Measurements from ENCODE around the gene SLC40A1. TPM values are rescaled to one million over a fixed set of nuclear protein-coding genes. Genes with fewer than 3 reads are reported as not detected.

The SLC40A1 gene
- total RNA-seq, 4 donors from 2014 or later = 5.4 to 34.1 (median 19.1) TPM

DNA sequence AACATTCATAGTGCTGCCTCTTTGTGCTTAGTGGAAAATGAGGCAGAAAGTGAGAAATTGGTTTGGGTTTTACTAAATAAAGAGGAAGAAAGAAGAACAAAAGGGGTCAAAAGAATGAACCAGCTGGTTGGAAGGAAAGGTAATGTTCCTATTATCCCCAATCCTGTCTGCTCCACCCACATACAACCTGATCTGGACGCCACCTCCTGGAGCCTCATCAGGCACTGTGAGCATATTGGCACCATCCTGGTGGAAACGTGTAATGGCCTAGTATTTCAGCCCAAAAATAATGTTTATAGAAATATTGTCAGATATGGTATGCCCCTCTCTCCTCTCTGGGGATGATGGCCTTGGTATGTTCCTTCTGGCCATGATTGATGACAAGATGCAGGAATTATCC is 45.0 kb upstream of the SLC40A1 start:
- no peaks in the 10 kb centered on the region for H3K36me3 ChIP-seq
- peaks cover 0 to 10% (median 4%) of the 10 kb centered on the region in 3 donors for H3K4me1 ChIP-seq
- no peak overlapping the region for H3K4me3 ChIP-seq
- no peak for TF ChIP-seq POLR2A (IDR thresholded peaks at IDR 0.05)
- TF ChIP-seq, protein P1, sequence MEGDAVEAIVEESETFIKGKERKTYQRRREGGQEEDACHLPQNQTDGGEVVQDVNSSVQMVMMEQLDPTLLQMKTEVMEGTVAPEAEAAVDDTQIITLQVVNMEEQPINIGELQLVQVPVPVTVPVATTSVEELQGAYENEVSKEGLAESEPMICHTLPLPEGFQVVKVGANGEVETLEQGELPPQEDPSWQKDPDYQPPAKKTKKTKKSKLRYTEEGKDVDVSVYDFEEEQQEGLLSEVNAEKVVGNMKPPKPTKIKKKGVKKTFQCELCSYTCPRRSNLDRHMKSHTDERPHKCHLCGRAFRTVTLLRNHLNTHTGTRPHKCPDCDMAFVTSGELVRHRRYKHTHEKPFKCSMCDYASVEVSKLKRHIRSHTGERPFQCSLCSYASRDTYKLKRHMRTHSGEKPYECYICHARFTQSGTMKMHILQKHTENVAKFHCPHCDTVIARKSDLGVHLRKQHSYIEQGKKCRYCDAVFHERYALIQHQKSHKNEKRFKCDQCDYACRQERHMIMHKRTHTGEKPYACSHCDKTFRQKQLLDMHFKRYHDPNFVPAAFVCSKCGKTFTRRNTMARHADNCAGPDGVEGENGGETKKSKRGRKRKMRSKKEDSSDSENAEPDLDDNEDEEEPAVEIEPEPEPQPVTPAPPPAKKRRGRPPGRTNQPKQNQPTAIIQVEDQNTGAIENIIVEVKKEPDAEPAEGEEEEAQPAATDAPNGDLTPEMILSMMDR (IDR thresholded peaks at IDR 0.05) = no peak
- H3K9me3 ChIP-seq = no peaks in the 10 kb centered on the region
- WGBS, 2 donors = 83 to 95% methylated on average over 2 of the region's 2 CpGs
- H3K27me3 ChIP-seq = no peaks in the 10 kb centered on the region
- DNase-seq = no peak
- no peak overlapping the region for H3K27ac ChIP-seq
- intact Hi-C loops (cut with DNase I) = no loop called here

DNA sequence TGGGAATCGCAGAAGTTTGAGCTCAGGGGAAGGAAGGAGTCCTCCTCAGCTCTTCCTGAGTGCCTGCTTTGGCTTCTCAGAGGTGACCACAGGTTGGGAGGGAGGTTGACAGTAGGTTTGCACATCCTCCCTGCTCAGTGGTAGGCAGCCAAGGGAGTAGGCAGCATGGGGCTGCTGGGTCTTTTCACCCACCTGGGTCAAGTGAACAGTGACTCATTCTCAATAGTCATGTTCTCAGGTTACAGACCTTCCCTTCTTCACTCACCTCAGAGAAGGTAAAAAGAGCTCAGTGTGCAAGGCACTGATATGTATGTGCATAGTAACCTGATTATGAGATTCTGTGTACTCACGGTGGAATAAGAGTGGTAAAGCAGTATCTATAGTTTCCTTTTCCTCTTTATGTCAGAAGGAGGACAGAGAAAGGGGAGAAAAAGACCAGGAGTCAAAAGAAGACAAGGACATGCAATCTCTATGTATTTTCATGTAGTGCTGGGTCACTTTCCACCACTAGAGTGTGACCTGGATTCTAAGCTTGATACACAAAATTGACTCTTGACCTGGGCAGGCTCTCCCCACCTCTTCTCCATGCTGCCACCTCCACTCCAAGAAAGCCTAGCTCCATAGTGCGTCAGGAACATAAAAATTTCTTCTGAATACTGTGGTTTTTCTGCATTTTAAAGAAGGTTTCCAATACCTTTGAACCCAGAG is 44.2 kb upstream of the SLC40A1 start:
- 67 to 72% methylated on average over 3 of the region's 3 CpGs for WGBS, 2 donors
- Histone ChIP-seq H3K27me3 (no peaks in the 10 kb centered on the region), H3K4me1 (peaks cover 0 to 10% (median 4%) of the 10 kb centered on the region in 3 donors), H3K4me3 (no peak overlapping the region), H3K27ac (no peak overlapping the region), H3K9me3 (no peaks in the 10 kb centered on the region), H3K36me3 (no peaks in the 10 kb centered on the region)
- intact Hi-C loops (cut with DNase I) = no loop called here
- no peak for TF ChIP-seq POLR2A (IDR thresholded peaks at IDR 0.05)
- TF ChIP-seq, protein P1 (IDR thresholded peaks at IDR 0.05) = no peak
- DNase-seq = no peak

DNA sequence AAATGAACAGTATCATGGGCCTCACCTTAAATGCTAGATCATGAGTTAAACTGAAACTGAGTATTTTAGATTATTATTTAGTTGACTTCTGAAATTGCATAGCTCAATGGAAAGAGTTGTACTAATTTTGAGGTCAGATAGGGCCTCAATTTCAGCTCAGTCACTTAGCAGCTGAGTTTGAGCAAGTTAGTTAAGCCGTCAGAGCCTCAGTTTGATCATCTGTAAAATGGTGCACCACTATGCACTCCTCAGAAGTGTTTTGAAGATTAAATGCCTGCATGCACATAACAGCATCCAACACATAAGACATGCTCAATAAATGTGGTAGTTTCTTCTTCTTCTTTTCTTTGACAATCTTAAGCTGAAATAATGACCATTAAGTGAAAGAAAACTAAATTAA is 42.5 kb upstream of the SLC40A1 start:
- H3K36me3 ChIP-seq = no peaks in the 10 kb centered on the region
- TF ChIP-seq, protein P1 (IDR thresholded peaks at IDR 0.05) = no peak
- no peak for TF ChIP-seq POLR2A (IDR thresholded peaks at IDR 0.05)

GRCh38 chr2:189621781-189622180 is 41.2 kb upstream of the SLC40A1 start:
- Histone ChIP-seq H3K27me3 (no peaks in the 10 kb centered on the region), H3K27ac (no peak overlapping the region), H3K36me3 (no peaks in the 10 kb centered on the region), H3K4me1 (no peaks in the 10 kb centered on the region), H3K4me3 (no peak overlapping the region), H3K9me3 (no peaks in the 10 kb centered on the region)
- intact Hi-C loops (cut with DNase I) = no loop called here
- TF ChIP-seq, protein P1 (IDR thresholded peaks at IDR 0.05) = no peak
- TF ChIP-seq POLR2A (IDR thresholded peaks at IDR 0.05) = no peak
- DNase-seq = no peak

More for the DNA sequence above, 42.5 kb upstream of the SLC40A1 start:
- H3K4me1 ChIP-seq = no peaks in the 10 kb centered on the region
- H3K9me3 ChIP-seq = no peaks in the 10 kb centered on the region
- H3K27me3 ChIP-seq = no peaks in the 10 kb centered on the region
- no peak for DNase-seq
- H3K4me3 ChIP-seq = no peak overlapping the region
- WGBS, 2 donors = 85% methylated on average over 1 of the region's 1 CpG
- intact Hi-C loops (cut with DNase I) = no loop called here
- no peak overlapping the region for H3K27ac ChIP-seq

DNA sequence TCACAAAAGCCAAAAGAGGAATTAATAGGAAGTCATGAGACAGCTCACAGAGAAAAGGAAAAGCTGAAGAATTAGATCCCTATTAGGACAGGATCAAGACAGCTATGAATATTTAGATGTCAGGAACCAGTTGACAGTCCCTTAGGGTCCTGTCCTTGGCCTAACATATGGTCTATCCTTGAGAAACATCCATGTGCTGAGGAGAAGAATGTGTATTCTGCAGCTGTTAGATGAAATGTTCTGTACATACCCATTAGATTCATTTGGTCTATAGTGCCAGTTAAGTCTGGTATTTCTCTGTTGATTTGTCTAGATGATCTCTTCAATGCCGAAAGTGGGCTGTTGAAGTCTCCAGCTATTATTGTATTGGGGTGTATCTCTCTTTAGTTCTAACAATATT is 37.6 kb upstream of the SLC40A1 start:
- TF ChIP-seq, protein P1 (IDR thresholded peaks at IDR 0.05) = no peak
- no peak for TF ChIP-seq POLR2A (IDR thresholded peaks at IDR 0.05)
- H3K4me1 ChIP-seq = peaks cover 6 to 20% (median 9%) of the 10 kb centered on the region in 3 donors
- H3K36me3 ChIP-seq = no peaks in the 10 kb centered on the region
- intact Hi-C loops (cut with DNase I) = no loop called here
- no peak overlapping the region for H3K4me3 ChIP-seq
- no peak for DNase-seq
- no peaks in the 10 kb centered on the region for H3K9me3 ChIP-seq
- H3K27ac ChIP-seq = no peak overlapping the region
- 0% methylated on average over 1 of the region's 1 CpG for WGBS, 2 donors
- no peaks in the 10 kb centered on the region for H3K27me3 ChIP-seq
